ENCODE results near the gene SMDT1. TPM values are rescaled to one million over a fixed set of nuclear protein-coding genes. Genes with fewer than 3 reads are reported as not detected.

SMDT1 gene
- total and polyA plus RNA-seq, 9 of the 15 experiments (the other 6 are each of a cell fraction or from before 2014, with no cell fraction given): 7.9 to 65.2 (median 14.3) TPM

DNA sequence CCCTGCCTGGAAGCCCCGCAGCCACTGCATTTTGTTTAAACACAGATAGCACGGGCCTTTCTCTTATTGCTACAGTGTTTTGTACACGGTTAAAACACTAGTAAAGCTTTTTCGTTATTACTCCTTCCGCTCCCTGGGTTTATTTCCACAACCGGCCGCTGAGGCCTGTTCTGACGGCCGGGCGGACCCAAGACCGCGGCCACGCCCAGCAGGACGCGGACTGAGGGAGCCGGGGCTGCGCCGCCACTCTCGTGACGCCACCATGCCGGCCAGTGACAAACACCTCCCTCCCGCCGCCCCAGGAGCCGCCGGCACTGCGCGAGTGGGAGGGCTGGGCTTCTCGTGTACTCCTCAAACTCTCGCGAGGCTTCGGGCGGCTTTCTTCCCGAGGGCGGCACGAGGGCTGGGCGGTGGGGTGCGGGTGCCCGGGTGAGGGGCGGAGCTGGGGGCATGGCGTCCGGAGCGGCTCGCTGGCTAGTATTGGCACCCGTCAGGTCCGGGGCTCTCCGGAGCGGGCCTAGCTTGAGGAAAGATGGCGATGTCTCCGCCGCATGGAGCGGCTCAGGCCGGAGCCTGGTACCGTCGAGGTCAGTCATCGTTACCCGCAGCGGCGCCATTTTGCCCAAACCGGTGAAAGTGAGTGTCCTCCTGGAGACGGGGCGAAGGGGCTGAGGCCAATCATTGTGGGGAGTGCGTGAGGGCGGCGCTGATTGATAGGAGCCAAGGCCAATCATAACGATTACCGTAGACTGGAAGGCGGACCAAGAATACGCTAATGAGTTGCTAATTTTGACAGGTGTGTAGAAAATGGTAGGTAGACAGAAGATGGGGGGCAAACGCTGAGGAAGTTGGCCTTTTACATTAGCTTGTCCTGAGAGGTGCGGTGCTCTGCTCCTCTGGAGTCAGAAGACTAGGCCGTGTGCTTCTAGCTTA, at the start of gene SMDT1 (continued):
- TF ChIP-seq, protein P1, sequence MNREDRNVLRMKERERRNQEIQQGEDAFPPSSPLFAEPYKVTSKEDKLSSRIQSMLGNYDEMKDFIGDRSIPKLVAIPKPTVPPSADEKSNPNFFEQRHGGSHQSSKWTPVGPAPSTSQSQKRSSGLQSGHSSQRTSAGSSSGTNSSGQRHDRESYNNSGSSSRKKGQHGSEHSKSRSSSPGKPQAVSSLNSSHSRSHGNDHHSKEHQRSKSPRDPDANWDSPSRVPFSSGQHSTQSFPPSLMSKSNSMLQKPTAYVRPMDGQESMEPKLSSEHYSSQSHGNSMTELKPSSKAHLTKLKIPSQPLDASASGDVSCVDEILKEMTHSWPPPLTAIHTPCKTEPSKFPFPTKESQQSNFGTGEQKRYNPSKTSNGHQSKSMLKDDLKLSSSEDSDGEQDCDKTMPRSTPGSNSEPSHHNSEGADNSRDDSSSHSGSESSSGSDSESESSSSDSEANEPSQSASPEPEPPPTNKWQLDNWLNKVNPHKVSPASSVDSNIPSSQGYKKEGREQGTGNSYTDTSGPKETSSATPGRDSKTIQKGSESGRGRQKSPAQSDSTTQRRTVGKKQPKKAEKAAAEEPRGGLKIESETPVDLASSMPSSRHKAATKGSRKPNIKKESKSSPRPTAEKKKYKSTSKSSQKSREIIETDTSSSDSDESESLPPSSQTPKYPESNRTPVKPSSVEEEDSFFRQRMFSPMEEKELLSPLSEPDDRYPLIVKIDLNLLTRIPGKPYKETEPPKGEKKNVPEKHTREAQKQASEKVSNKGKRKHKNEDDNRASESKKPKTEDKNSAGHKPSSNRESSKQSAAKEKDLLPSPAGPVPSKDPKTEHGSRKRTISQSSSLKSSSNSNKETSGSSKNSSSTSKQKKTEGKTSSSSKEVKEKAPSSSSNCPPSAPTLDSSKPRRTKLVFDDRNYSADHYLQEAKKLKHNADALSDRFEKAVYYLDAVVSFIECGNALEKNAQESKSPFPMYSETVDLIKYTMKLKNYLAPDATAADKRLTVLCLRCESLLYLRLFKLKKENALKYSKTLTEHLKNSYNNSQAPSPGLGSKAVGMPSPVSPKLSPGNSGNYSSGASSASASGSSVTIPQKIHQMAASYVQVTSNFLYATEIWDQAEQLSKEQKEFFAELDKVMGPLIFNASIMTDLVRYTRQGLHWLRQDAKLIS (CRISPR knock-in tag; IDR thresholded peaks at IDR 0.05): no peak
- TF ChIP-seq HCFC1 (IDR thresholded peaks at IDR 0.05; ENCODE audit: low read depth, low read length) (no peak), NFIX (CRISPR knock-in tag; IDR thresholded peaks at IDR 0.05; ENCODE audit: low read depth) (no peak), ZNF707 (CRISPR knock-in tag; conservative IDR thresholded peaks at IDR 0.05) (no peak), HNRNPL (IDR thresholded peaks at IDR 0.05; ENCODE audit: low read depth, low read length) (peak; percentile 93), TGIF2 (CRISPR knock-in tag; IDR thresholded peaks at IDR 0.05) (no peak), ETS2 (tag; IDR thresholded peaks at IDR 0.05; ENCODE audit: borderline replicate concordance, poor library complexity, severe bottlenecking) (no peak), EGR1 (conservative IDR thresholded peaks at IDR 0.05) (peak; percentile 54), SRF (CRISPR knock-in tag; IDR thresholded peaks at IDR 0.05) (peak in 1 of 2 experiments; percentile 64; a peak in 1 of 4 replicates), MIER1 (IDR thresholded peaks at IDR 0.05; ENCODE audit: low read depth) (no peak), FOXK2 (conservative IDR thresholded peaks at IDR 0.05 in 1 of 2, IDR thresholded peaks at IDR 0.05 in 1 of 2; ENCODE audit: low read depth in 2 of 2) (0 out of 4 replicates have a peak, but pooled peaks of 1 of the 2 experiments have one; percentile 8), SMARCE1 (IDR thresholded peaks at IDR 0.05) (no peak), ZNF561 (CRISPR knock-in tag; conservative IDR thresholded peaks at IDR 0.05) (no peak)
- TF ChIP-seq, protein P2, sequence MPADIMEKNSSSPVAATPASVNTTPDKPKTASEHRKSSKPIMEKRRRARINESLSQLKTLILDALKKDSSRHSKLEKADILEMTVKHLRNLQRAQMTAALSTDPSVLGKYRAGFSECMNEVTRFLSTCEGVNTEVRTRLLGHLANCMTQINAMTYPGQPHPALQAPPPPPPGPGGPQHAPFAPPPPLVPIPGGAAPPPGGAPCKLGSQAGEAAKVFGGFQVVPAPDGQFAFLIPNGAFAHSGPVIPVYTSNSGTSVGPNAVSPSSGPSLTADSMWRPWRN (IDR thresholded peaks at IDR 0.05; ENCODE audit: low read depth): 0 out of 2 replicates have a peak, but pooled peaks have one; percentile 9
- TF ChIP-seq, protein P3, sequence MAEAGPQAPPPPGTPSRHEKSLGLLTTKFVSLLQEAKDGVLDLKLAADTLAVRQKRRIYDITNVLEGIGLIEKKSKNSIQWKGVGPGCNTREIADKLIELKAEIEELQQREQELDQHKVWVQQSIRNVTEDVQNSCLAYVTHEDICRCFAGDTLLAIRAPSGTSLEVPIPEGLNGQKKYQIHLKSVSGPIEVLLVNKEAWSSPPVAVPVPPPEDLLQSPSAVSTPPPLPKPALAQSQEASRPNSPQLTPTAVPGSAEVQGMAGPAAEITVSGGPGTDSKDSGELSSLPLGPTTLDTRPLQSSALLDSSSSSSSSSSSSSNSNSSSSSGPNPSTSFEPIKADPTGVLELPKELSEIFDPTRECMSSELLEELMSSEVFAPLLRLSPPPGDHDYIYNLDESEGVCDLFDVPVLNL (CRISPR knock-in tag; IDR thresholded peaks at IDR 0.05; ENCODE audit: low read depth): no peak
- TF ChIP-seq, protein P4, sequence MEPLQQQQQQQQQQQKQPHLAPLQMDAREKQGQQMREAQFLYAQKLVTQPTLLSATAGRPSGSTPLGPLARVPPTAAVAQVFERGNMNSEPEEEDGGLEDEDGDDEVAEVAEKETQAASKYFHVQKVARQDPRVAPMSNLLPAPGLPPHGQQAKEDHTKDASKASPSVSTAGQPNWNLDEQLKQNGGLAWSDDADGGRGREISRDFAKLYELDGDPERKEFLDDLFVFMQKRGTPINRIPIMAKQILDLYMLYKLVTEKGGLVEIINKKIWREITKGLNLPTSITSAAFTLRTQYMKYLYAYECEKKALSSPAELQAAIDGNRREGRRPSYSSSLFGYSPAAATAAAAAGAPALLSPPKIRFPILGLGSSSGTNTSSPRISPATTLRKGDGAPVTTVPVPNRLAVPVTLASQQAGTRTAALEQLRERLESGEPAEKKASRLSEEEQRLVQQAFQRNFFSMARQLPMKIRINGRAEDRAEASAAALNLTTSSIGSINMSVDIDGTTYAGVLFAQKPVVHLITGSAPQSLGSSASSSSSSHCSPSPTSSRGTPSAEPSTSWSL (CRISPR knock-in tag; IDR thresholded peaks at IDR 0.05; ENCODE audit: borderline replicate concordance): no peak
- TF ChIP-seq, protein P5, sequence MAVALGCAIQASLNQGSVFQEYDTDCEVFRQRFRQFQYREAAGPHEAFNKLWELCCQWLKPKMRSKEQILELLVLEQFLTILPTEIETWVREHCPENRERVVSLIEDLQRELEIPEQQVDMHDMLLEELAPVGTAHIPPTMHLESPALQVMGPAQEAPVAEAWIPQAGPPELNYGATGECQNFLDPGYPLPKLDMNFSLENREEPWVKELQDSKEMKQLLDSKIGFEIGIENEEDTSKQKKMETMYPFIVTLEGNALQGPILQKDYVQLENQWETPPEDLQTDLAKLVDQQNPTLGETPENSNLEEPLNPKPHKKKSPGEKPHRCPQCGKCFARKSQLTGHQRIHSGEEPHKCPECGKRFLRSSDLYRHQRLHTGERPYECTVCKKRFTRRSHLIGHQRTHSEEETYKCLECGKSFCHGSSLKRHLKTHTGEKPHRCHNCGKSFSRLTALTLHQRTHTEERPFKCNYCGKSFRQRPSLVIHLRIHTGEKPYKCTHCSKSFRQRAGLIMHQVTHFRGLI (CRISPR knock-in tag; IDR thresholded peaks at IDR 0.05): peak; percentile 50; the same call in 1 of the 2 replicates

Data from K562 (cell line).